Caco-2 (cell line): ENCODE data around the gene UBE2V1. TPM values are rescaled to one million over a fixed set of nuclear protein-coding genes. Genes with fewer than 3 reads are reported as not detected.
A peak's percentile ranks its signal among the peaks of the same experiment; 100 is the strongest.

ENCODE experiments used
- BruUV-seq: library from RNA; stranded (reverse); fragments of 400-500 nt; replicated peaks from 2 replicates; lab custom pipeline; 2021; lab: Mats Ljungman, UMichigan
- CTCF ChIA-PET: fragments of 300-600 bp; sonication (Branson Sonifier 250); formaldehyde crosslinking; loops from one replicate; lab custom pipeline; 2022; ENCODE audit warnings: antibody characterized with exemption; lab: Charles Lee
- POLR2A ChIA-PET: fragments of 300-600 bp; sonication (Branson Sonifier 250); formaldehyde crosslinking; loops from one replicate; lab custom pipeline; 2022; ENCODE audit warnings: antibody characterized with exemption; lab: Charles Lee
- DNase-seq, 2 experiments: peaks; one replicate each; pipeline versions ENCODE4 v3.0.0 to v3.0.0-alpha.2; 2020 to 2022
- H3K27me3 ChIP-seq: replicated peaks from 2 replicates; pipeline ENCODE4 v1.6.0; 2011; ENCODE audit warnings: low read length; ENCODE audit not compliant: control insufficient read depth, insufficient read depth
- H3K36me3 ChIP-seq: 2 replicates; pipeline ENCODE4 v1.5.1; 2011; ENCODE audit warnings: low read length; ENCODE audit not compliant: control insufficient read depth, insufficient read depth
- H3K4me1 ChIP-seq: fragments of 250-450 bp; sonication (Bioruptor Pico); 2 replicates; pipeline ENCODE4 v1.5.1; 2020; ENCODE audit warnings: mild to moderate bottlenecking
- H3K4me3 ChIP-seq: 2 replicates; pipeline ENCODE4 v1.5.1; 2011; ENCODE audit warnings: low read depth, mild to moderate bottlenecking, control low read depth, low read length
- H3K9me3 ChIP-seq: fragments of 250-450 bp; sonication (Bioruptor Pico); 2 replicates; pipeline ENCODE4 v1.5.1; 2020; ENCODE audit warnings: mild to moderate bottlenecking, moderate library complexity
- H3K27ac Mint-ChIP-seq: one replicate; pipeline ENCODE4 v1.8.0; 2022; ENCODE audit warnings: mixed read lengths; ENCODE audit not compliant: unreplicated experiment
- H3K27me3 Mint-ChIP-seq: one replicate; pipeline ENCODE4 v1.8.0; 2022; ENCODE audit warnings: mixed read lengths; ENCODE audit not compliant: insufficient read depth, unreplicated experiment
- H3K36me3 Mint-ChIP-seq: one replicate; pipeline ENCODE4 v1.8.0; 2022; ENCODE audit warnings: mild to moderate bottlenecking, mixed read lengths; ENCODE audit not compliant: insufficient read depth, unreplicated experiment
- H3K4me1 Mint-ChIP-seq: one replicate; pipeline ENCODE4 v1.8.0; 2022; ENCODE audit warnings: low read depth, mixed read lengths; ENCODE audit not compliant: unreplicated experiment
- H3K4me3 Mint-ChIP-seq: one replicate; pipeline ENCODE4 v1.8.0; 2022; ENCODE audit warnings: mild to moderate bottlenecking, moderate library complexity, mixed read lengths; ENCODE audit not compliant: unreplicated experiment
- H3K9me3 Mint-ChIP-seq: one replicate; pipeline ENCODE4 v1.8.0; 2022; ENCODE audit warnings: mixed read lengths; ENCODE audit not compliant: unreplicated experiment
- CTCF ChIP-seq, 2 experiments: fragments of 200-600 bp in 1 of 2; IDR thresholded peaks; 1 replicate in 1 of 2; 2 replicates in 1 of 2; pipeline versions ENCODE4 v1.5.1 to v1.8.0; 2011 to 2022; ENCODE audit warnings: antibody characterized with exemption in 1 of 2, control low read depth in 1 of 2, inconsistent platforms in 1 of 2, low read depth in 1 of 2, low read length in 1 of 2, mild to moderate bottlenecking in 1 of 2, moderate library complexity in 1 of 2; ENCODE audit not compliant: insufficient read depth in 1 of 2, severe bottlenecking in 1 of 2, unreplicated experiment in 1 of 2
- intact Hi-C: fragments of 100-400 bp; cut with micrococcal nuclease; formaldehyde crosslinking; loops from one replicate; pipeline ENCODE4 v1.10.0; 2022; ENCODE audit not compliant: unreplicated experiment
- total RNA-seq: library from RNA; stranded (reverse); gene quantifications from 2 replicates; pipeline ENCODE4 v1.2.3, GENCODE V29; 2022

Gene UBE2V1
- total RNA-seq, 1 experiment from 2014 or later, result 485 TPM

GRCh38 chr20:50133041-50133440 is 20.1 kb upstream of the UBE2V1 start:
- Histone ChIP-seq H3K27me3 (no peaks in the 10 kb centered on the region), H3K36me3 (peaks cover 9% of the 10 kb centered on the region), H3K9me3 (no peaks in the 10 kb centered on the region), H3K4me1 (peaks cover 20% of the 10 kb centered on the region), H3K4me3 (no peak overlapping the region)
- BruUV-seq, result no TSS peak
- no peaks in the 10 kb centered on the region for H3K27me3 Mint-ChIP-seq
- no peak overlapping the region for H3K4me3 Mint-ChIP-seq
- TF ChIP-seq CTCF (IDR thresholded peaks at IDR 0.05; ENCODE audit: insufficient read depth in 1 of 2, low read depth in 1 of 2, low read length in 1 of 2, severe bottlenecking in 1 of 2, unreplicated experiment in 1 of 2), result no peak
- no peak overlapping the region for H3K27ac Mint-ChIP-seq
- POLR2A ChIA-PET, result no interaction called here
- no peaks in the 10 kb centered on the region for H3K9me3 Mint-ChIP-seq
- intact Hi-C loops, result no loop called here
- peaks cover 93% of the 10 kb centered on the region for H3K36me3 Mint-ChIP-seq
- CTCF ChIA-PET, result interaction anchor here (1.1 to 3.6 kb wide), 2 partner anchors 12 to 20 kb away, joined by 3 to 19 read pairs; partner anchors contain the start of gene PEDS1
- peaks cover 7% of the 10 kb centered on the region for H3K4me1 Mint-ChIP-seq
- no peak for DNase-seq

- ChIA-PET POLR2A (no interaction called here), CTCF (interaction anchor here (0.6 to 3.6 kb wide), 3 partner anchors 15 to 42 kb away, joined by 3 to 19 read pairs (median 4); partner anchors contain the start of gene PEDS1)
- no peaks in the 10 kb centered on the region for H3K9me3 ChIP-seq
- H3K4me1 ChIP-seq, result peaks cover 9% of the 10 kb centered on the region; the same call in 1 of the 2 replicates
- Mint-ChIP-seq H3K9me3 (no peaks in the 10 kb centered on the region), H3K27me3 (no peaks in the 10 kb centered on the region), H3K27ac (no peak overlapping the region), H3K4me1 (peaks cover 7% of the 10 kb centered on the region), H3K4me3 (no peak overlapping the region), H3K36me3 (peaks cover 92% of the 10 kb centered on the region)
- BruUV-seq, result no TSS peak
- TF ChIP-seq CTCF (IDR thresholded peaks at IDR 0.05; ENCODE audit: insufficient read depth in 1 of 2, low read depth in 1 of 2, low read length in 1 of 2, severe bottlenecking in 1 of 2, unreplicated experiment in 1 of 2), result no peak
- intact Hi-C loops, result no loop called here
- peaks cover 11% of the 10 kb centered on the region for H3K36me3 ChIP-seq
- no peaks in the 10 kb centered on the region for H3K27me3 ChIP-seq
- no peak overlapping the region for H3K4me3 ChIP-seq
- no peak for DNase-seq
Observed at GRCh38 chr20:50130995-50131394, 18.0 kb upstream of the UBE2V1 start.

- Histone ChIP-seq H3K9me3 (no peaks in the 10 kb centered on the region), H3K4me3 (no peak overlapping the region), H3K27me3 (no peaks in the 10 kb centered on the region), H3K4me1 (peaks cover 9% of the 10 kb centered on the region; the same call in 1 of the 2 replicates), H3K36me3 (peaks cover 11% of the 10 kb centered on the region)
- Mint-ChIP-seq H3K9me3 (no peaks in the 10 kb centered on the region), H3K27ac (peak overlapping the region; percentile 6), H3K4me1 (peaks cover 7% of the 10 kb centered on the region), H3K36me3 (peaks cover 92% of the 10 kb centered on the region), H3K27me3 (no peaks in the 10 kb centered on the region), H3K4me3 (no peak overlapping the region)
- POLR2A ChIA-PET, result no interaction called here
- DNase-seq, result no peak
- no peak for TF ChIP-seq CTCF (IDR thresholded peaks at IDR 0.05; ENCODE audit: insufficient read depth in 1 of 2, low read depth in 1 of 2, low read length in 1 of 2, severe bottlenecking in 1 of 2, unreplicated experiment in 1 of 2)
- BruUV-seq, result no TSS peak
- CTCF ChIA-PET, result interaction anchor here (0.6 to 1.0 kb wide), 2 partner anchors 15 to 43 kb away, joined by 3 to 4 read pairs; no protein-coding TSS in a partner anchor
- intact Hi-C loops, result no loop called here
Observed at GRCh38 chr20:50130356-50130723, 17.4 kb upstream of the UBE2V1 start.
